Epithelial cell of alveolus of lung (primary cell): Measurements from ENCODE around the gene SUCLG1. TPM values are rescaled to one million over a fixed set of nuclear protein-coding genes. Genes with fewer than 3 reads are reported as not detected.

Source experiments
- total RNA-seq: library from RNA; depleted of rRNA; stranded (reverse); fragments of >200 nt; gene quantifications from 2 replicates; pipeline ENCODE4 v1.2.1, GENCODE V29; 2015

Gene SUCLG1
- total RNA-seq: 62.1 and 74.3 TPM in 2 replicates

DNA sequence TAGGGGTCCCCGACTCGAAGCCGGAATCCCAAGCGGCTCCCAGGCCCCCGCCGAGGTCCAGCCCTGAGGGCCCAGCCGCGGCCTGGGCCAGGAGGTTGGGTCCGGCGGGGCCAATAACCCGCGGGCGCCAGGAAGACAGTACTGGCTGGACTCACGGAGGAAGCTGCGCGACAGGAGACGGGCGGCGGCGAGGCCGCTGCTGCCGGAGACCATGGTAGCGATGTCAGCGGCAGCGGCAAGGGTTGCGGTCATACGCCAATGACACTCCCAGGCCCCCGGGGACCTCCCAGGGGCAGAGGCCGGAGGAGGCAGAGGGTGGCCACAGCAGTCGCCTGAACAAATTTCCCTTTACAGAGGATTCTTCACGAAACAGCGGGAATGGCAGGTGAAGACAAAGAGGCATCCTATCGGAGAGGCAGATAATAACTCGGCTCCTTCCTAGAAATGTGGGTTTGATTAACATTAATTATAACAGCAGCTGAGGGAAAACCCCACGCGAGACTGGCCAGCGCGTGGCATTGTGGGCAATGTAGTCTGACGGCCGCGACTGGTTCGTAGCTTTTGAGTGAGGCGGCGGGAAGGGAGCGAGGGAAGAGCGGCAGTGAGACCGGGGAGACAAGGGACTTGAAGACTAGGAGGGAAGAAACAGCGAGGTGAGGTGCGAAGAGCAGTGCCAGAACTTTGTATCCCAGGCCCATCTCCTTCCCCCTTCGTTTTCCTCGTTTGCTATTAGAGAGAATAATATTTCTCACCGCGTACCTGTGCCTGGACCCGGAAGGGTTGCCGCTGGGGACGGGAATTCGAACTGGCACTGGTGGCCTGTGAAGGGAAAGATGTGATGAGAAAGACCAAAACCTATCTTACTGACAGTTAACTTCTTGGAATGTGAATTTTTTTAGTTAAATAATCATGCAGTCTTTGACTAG lies at the start of gene SUCLG1:
TSS of gene SUCLG1 (minus strand) at position 263 of the 926 bp plus-strand sequence. CDS start at position 252, 11 bp downstream.

Other genes starting within 250 kb of the SUCLG1 start
- under 0.01 and 0.08 TPM in 2 replicates for gene DNAH6, start 57.2 kb upstream of the SUCLG1 start, total RNA-seq